Retinal pigment epithelial cell (primary cell): Measurements from ENCODE around the gene CDHR5.

Source experiments
- DNase-seq: peaks from one replicate; pipeline ENCODE4 v3.0.0-alpha.2; 2010; ENCODE audit warnings: low read depth
- H3K4me3 ChIP-seq: 2 replicates; pipeline ENCODE4 v1.5.1; 2011; ENCODE audit warnings: mild to moderate bottlenecking, low read length, control low read depth, moderate library complexity
- CTCF ChIP-seq: conservative IDR thresholded peaks from 2 replicates; pipeline ENCODE4 v1.5.1; 2011; ENCODE audit warnings: low read depth, low read length, control low read depth, inconsistent platforms

Gene CDHR5

DNA sequence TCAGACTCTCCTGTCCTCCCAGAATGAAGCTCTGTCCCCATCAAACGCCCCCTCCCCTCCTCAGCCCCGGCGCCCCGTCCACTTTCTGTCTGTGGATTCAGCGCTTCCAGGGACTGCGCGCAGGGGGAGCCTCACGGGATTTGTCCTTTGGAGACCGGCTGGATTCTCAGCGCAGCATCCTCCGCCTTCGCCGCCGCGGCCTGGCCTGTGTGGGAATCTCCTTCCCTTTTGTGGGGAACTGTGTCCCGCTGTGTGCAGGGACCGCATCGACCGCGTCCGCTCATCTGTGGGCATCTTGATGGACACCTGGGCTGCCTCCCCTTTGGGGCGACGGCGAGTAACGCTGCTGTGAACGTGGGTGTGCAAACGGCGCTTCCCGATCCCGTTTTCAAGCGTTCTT, 3.3 kb upstream of the CDHR5 start:
- H3K4me3 ChIP-seq = no peak overlapping the region
- no peak for DNase-seq
- TF ChIP-seq CTCF = no peak

GRCh38 chr11:627308-627576, 2.5 kb upstream of the CDHR5 start:
- no peak for DNase-seq
- H3K4me3 ChIP-seq = no peak overlapping the region
- TF ChIP-seq CTCF = no peak

DNA sequence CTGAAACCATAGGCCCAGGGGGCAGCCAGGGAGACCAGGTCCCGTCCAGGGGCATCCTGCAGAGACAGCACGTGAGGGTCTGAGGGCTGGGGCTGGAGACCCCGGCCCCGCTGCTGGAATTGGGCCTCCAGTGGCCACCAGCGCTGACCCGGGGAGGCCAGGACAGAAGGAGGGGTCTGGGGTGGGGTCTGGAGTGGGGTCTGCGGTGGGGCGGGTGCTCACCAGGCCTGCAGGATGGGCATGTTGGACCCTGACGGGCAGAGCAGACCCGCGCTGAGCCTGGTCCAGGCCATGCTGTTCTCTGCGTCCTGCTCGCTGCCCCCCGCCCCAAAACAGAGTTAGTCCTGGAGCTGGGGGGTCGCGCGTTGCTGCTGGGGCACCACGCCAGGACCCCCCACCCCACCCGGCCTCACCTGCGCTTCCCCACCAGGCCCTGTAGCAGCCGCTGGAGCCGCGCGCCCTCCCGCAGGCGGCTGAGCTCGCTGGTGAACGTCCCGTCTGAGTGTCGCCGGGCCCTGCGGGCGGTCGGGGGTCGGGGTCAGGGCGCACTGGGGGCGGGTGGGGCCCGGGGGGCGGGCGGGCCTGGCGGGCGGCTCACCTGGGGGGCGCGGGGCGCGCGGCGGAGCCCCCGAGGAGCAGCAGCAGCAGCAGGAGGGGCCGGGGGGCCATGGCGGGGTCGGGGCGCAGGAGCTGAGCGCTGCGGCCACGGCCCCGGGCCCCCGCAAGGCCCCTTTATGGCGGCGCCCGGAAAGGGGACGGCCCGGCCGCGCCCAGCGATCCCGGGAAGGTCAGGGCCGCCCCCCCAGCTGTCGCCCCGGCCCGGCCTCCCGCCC, 1.9 kb upstream of the CDHR5 start, which contains the start of gene SCT:
TSS of gene SCT (minus strand) at position 707 of the 833 bp plus-strand sequence. CDS start at position 669, 38 bp downstream.
- no peak for DNase-seq
- H3K4me3 ChIP-seq = no peak within 1 kb of the TSS
- TF ChIP-seq CTCF = no peak

- no peak overlapping the region for H3K4me3 ChIP-seq
- TF ChIP-seq CTCF = no peak
- DNase-seq = no peak
Measured at GRCh38 chr11:625636-626268, 997 bp upstream of the CDHR5 start.

DNA sequence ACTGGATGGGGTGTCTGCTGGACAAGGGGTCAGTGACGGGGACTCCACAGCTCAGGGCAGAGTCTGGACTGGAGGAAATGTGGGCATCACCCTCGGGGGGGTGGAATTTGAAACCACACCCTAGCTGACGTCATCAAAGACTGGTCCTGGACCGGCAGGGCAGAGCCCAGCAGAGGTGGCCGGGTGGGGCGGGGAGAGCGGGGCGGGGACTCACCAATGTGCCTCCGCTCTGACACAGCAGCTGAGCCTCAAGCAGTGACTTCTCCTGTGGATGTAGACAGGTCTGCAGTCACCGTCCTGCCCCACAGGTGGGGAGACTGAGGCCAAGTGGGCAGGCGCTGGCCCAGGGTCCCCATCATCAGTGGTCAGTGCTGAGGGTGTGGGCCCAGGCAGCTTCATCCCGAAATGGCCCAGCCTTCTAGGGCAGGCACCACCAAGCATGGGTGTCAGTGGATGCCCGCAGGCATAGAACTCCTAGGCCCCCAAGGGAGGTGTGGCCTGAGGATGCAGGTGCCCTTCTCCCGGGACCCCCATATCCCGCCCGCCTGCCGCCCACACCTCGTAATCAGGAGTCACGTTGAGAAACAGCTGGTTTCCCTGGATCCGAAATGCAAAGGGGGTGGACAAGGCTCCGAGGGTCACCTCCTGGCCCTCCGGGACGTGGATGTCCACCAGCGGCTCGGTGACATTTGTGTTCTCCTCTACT, 603 bp downstream of the CDHR5 start:
- DNase-seq = no peak
- H3K4me3 ChIP-seq = no peak overlapping the region
- TF ChIP-seq CTCF = no peak

- no peak overlapping the region for H3K4me3 ChIP-seq
- DNase-seq = no peak
- TF ChIP-seq CTCF = no peak
Measured at GRCh38 chr11:623349-623869, 1.3 kb downstream of the CDHR5 start.
